ENCODE results near the gene AKAP7.
"Not testable (repeated sequence)": the region's sequence is repeated elsewhere in the genome, so short reads cannot be mapped to it uniquely, and the experiment has no call there.

AKAP7 gene

DNA sequence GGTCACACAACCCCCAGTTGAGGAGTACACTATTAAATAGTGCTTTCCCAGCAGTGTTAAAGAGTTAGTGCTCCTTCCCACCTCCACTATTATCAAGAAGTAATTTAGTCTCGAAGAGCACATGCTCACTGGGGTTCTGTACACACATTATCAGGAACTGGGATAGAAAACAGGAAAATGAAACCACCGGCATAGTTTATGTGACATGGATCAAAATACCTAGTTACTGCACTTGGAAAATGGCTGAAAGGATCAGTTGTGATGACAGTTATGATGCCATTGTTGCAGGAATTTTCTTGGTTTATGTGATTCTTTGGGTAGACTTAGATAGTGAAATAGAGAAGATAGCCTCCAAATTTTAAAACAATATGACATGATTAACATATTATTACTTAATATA lies 152.9 kb downstream of the AKAP7 start:
- in situ Hi-C loops (cut with HindIII; ENCODE audit: low sequenced_read_pairs), result no loop called here

DNA sequence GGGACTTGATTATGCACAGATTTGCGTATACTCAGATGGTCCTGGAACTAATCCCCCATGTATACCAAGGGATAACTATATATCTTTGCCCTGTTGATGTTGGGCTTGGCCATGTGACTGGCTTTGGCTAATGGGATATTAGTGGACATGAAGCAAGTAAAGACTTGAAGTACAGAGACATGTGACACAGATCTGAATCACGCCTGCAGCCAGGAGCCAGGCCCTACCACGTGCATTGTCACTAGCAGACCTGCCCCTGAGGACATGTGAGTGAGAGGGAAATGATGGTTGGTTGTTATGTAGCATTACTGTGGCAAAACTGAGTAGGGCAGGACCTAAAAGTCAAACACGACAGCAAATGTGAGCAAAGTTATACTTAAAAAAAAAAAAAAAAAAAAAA lies 155.7 kb downstream of the AKAP7 start:
- in situ Hi-C loops (cut with HindIII; ENCODE audit: low sequenced_read_pairs), result no loop called here

DNA sequence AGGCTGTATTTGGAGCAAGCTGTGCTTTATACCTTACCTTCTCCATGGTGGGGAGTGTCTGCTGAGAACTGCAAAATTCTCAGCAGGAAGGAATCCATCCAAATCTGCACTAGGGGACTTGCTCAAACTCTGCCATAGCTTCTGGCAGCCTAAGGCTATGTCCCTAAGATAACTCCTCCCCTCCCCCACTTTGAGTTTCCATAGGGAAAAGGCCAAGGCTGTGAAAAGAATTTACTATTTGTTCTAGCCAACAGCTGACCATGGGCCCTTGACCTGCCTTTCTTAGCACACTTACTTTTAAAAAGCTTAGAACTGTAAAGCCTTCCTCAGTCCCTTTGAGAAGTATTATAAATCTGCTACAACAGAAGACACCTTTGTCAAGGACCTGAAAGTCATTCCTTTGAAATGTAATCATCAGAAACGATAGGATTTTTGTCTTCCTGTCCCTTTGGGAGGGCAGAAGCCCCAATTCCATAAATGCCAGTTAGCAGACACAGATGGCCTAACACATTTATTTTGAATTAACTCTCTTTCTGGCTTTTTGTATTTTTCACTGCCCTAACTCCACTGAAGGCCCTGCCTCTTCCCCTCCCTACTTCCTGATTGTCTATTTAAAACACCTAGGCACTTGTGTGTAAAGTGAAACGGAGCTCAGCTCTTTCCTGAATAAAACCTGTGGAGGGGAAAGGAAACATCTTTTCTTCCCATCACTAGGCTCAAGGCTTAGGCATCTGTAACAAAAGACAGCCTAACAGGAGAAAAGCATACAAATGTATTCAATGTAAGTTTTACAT lies 157.1 kb downstream of the AKAP7 start:
- in situ Hi-C loops (cut with HindIII; ENCODE audit: low sequenced_read_pairs), result no loop called here

DNA sequence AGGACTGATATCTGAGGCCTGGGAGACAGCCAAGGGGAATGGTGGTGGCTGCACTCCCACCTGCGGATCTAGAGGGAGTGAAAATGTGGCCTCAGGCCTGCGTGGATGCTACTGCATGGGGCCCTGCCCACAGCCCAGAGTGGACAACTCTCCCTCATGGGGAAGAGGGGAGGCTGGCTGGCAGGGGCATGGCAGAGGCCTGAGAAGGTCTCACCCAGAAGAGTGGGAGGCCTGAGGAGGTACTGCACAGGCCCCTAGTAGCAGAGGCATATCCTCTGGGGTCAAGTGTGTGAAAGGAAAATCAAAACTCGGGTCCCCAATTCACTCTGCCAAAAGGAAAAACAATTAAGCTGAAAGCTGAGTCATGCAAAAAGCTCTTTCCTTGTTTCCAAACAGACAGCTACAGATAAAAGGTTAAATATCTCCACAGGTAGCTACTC lies 158.2 kb downstream of the AKAP7 start:
- in situ Hi-C loops (cut with HindIII; ENCODE audit: low sequenced_read_pairs), result no loop called here

DNA sequence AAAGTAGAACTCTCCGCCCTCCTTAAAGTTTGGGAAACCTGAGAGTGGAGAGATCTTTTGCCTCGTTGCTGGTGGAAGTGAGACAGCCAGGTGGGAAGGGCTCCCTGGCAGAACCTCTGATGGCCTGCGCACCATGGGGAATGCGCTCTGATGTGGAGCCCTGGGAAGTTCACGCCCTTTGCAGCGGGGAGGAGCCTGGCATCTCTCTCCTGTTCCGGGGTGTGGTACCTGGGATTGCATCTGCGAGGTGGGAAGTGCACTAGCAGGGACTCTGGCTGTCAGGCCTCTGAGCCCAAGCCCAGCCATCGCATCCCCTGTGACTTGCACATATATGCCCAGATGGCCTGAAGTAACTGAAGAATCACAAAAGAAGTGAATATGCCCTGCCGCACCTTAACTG lies 159.8 kb downstream of the AKAP7 start:
- in situ Hi-C loops (cut with HindIII; ENCODE audit: low sequenced_read_pairs), result no loop called here

DNA sequence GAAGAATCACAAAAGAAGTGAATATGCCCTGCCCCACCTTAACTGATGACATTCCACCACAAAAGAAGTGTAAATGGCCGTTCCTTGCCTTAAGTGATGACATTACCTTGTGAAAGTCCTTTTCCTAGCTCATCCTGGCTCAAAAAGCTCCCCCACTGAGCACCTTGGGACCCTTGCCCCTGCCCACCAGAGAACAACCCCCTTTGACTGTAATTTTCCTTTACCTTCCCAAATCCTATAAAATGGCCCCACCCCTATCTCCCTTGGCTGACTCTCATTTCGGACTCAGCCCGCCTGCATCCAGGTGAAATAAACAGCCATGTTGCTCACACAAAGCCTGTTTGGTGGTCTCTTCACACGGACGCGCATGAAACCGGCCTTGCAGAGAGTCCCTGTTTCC lies 165.6 kb downstream of the AKAP7 start:
- in situ Hi-C loops (cut with HindIII; ENCODE audit: low sequenced_read_pairs), result not testable (repeated sequence)

DNA sequence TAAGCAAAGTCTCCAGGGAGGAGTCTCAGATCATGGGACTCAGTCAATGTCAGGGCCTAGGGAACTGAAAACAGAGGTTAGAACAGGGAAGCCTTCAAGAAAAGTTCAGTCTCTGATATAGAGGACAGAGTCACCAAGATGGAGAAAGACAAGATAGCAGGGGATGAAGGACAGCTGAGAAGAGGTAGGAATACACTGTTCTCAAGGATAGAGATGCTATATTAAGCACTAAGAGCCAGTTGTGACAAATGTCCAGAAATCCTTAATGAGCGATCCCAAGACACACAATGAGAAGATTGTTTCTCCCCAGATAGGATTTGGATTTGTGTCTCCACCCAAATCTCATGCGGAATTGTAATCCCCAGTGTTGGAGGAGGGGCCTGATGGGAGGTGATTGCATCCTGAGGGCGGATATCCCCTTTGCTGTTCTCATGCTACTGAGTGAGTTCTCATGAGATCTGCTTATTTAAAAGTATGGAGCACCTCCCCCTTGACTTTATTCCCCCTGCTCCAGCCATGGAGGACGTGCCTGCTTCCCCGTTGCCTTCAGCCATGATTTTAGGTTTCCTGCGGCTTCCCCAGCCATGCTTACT lies 168.2 kb downstream of the AKAP7 start:
- in situ Hi-C loops (cut with HindIII; ENCODE audit: low sequenced_read_pairs), result no loop called here

DNA sequence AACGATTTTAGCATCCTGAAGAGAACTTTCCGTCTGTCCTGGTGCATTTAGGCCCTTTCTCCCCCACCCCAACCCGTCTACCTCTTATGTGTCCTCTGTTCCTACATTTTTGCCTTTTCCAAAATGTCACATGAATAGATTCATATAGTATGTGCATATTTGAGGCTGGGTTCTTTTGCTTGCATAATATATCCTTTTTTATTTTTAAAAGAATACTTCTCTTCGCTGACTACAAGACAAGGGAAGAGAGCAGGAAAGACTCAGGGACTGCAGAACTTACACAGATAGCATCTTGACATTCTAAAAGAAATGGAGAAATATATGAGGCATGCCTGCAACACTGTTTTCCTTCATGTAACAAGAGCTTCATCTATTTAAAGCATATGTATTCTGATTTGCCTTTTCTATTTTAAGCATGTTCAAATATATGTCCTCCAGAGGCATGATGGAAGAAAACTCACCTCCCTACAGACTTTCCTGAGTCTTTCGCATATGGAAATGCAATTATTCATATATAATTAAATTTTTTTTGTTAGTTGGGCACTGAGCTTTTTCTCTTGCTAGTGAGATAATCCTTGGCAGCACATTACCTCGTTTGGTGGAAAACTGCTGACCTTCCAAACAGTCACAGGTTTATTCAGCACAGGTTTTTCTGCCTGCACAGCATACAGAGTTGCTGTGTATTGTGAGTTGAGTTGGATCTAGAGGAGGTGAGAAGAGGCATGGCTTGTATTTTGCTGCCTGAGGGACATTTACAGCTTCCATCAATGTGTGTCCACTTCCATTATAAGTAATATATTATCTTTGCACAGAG lies 170.0 kb downstream of the AKAP7 start:
- in situ Hi-C loops (cut with HindIII; ENCODE audit: low sequenced_read_pairs), result no loop called here

DNA sequence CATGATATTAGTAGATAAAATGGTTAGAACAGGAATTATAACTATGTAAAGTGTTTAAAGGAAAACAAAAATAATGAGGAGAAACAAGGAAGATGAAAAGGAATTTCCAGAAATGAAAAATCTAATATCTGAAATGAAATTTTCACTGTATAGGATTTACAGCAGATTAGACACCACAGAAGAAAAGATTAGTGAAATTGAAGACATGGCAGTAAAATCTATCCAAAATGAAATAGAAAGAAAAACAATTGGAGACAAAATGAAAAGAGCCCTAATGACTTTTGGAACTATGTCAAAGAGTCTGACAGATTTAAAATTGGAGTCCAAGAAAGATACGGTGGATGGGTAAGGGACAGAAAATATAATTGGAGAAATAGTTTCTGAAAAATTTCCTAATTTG lies 174.2 kb downstream of the AKAP7 start:
- in situ Hi-C loops (cut with HindIII; ENCODE audit: low sequenced_read_pairs), result no loop called here

DNA sequence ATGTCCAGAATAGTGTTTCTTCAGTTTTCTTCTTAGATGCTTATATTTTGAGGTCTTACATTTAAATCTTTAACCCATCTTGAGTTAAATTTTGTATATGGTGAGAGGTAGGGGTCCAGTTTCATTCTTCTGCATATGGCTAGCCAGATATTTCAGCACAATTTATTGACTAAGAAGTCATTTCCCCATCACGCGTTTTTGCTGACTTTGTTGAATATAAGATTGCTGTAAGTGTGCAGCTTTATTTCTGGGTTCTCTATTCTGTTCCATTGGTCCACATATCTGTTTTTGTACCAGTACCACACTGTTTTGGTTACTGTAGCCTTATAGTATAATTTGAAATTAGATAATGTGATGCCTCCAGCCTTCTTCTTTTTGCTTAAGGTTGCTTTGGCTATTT lies 179.6 kb downstream of the AKAP7 start:
- in situ Hi-C loops (cut with HindIII; ENCODE audit: low sequenced_read_pairs), result no loop called here

DNA sequence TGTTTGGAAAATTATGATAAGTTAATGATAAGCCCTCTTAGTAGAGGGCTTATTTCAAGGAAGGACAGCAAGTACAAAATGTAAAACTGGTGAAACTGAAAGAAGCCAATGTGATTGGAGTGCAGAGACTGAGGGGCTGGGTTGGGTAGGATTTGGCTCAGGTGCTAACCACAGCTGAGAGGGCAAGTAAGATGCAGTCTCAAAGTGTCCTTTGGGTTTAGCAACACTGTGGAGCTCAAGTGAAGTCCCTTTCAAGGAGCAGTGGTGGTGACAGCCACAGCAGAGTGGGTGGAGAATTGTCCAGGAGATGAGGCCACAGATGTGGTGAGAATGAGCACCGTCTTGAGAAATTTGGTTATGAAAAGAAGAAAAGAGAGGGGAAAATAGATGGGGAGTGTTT lies 181.4 kb downstream of the AKAP7 start:
- in situ Hi-C loops (cut with HindIII; ENCODE audit: low sequenced_read_pairs), result no loop called here

DNA sequence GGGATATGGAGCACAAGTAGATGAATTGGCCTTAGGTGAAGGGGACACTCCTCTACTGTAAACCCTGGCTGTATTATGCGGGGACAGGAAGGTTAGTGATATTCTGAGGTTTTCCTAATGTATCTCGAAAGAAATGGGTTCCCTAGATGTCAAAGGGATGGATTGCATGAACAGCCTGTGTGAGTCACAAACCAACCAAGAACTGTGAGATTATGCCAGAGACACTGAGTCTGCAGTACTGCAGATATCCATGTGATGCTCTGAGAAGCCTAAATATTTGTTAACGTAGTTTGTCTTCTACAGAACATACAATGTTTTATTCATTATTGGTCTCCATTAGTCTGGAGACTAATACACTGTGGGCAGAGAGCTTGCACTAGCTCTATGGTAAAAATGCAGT lies 182.2 kb downstream of the AKAP7 start:
- in situ Hi-C loops (cut with HindIII; ENCODE audit: low sequenced_read_pairs), result no loop called here

DNA sequence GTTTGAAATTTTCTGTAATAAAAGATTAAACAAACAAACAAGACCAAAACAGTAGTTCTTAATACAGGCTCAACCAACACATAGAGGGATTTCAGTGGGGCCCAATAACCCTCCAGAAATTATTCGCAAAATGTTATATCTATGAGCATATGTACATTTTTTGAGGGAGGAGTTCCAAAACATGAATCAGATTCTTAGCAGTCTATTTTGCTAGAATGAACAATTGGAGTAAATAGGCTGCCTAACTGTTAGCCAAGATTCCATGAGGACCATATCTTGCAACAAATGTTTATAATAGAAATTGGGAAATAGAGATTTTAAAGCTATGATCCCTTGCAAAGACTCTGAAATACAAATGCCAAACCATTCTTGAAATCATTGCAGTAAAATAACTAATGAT lies 186.3 kb downstream of the AKAP7 start:
- in situ Hi-C loops (cut with HindIII; ENCODE audit: low sequenced_read_pairs), result no loop called here

DNA sequence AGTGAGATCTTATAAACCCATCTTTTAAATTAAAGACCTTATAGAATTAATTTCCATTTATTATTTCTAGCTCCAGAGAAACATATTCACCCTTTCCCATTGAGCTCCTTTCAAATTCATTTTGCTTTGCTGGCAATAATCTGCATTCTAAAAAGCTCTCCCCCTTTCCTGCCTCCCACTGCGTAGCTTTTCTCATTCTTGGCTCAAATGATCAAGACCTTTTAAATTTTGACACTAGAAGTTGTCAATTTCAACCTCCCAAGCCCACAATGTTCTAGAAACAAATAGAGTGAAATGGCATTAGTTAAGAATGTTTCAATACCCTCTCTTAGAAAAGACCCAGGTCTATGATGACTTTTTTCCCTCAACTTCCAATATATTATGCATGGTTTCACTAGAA lies 186.9 kb downstream of the AKAP7 start:
- in situ Hi-C loops (cut with HindIII; ENCODE audit: low sequenced_read_pairs), result no loop called here

DNA sequence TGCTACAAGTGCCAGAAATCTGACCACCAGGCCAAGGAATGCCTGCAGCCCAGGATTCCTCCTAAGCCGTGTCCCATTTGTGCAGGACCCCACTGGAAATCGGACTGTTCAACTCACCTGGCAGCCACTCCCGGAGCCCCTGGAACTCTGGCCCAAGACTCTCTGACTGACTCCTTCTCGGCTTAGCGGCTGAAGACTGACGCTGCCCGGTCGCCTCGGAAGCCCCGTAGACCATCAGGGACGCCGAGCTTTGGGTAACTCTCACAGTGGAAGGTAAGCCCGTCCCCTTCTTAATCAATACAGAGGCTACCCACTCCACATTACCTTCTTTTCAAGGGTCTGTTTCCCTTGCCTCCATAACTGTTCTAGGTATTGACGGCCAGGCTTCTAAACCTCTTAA lies 190.4 kb downstream of the AKAP7 start:
- in situ Hi-C loops (cut with HindIII; ENCODE audit: low sequenced_read_pairs), result not testable (repeated sequence)

DNA sequence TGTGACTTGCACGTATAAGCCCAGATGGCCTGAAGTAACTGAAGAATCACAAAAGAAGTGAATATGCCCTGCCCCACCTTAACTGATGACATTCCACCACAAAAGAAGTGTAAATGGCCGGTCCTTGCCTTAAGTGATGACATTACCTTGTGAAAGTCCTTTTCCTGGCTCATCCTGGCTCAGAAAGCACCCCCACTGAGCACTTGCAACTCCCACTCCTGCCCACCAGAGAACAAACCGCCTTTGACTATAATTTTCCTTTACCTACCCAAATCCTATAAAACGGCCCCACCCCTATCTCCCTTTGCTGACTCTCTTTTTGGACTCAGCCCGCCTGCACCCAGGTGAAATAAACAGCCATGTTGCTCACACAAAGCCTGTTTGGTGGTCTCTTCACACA lies 193.5 kb downstream of the AKAP7 start:
- in situ Hi-C loops (cut with HindIII; ENCODE audit: low sequenced_read_pairs), result not testable (repeated sequence)

DNA sequence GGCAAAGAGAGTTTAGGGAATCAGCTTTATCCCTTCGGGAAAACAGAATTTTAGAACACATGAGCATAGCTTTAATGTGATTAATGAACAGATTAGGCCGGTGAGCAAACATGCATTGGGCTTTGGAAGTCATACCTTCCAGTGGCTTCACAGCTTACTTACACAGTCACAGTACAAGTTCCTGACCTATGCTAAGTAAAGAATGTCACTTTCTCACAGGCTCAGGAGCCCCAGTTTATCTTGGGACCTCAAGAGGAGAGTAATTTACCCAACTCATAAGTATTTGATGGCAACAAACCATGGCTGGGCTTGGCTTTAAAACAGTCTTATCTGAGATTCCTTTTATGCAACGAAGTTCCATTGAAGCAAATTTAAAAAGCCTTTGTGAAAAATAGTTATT lies 195.9 kb downstream of the AKAP7 start:
- in situ Hi-C loops (cut with HindIII; ENCODE audit: low sequenced_read_pairs), result no loop called here

DNA sequence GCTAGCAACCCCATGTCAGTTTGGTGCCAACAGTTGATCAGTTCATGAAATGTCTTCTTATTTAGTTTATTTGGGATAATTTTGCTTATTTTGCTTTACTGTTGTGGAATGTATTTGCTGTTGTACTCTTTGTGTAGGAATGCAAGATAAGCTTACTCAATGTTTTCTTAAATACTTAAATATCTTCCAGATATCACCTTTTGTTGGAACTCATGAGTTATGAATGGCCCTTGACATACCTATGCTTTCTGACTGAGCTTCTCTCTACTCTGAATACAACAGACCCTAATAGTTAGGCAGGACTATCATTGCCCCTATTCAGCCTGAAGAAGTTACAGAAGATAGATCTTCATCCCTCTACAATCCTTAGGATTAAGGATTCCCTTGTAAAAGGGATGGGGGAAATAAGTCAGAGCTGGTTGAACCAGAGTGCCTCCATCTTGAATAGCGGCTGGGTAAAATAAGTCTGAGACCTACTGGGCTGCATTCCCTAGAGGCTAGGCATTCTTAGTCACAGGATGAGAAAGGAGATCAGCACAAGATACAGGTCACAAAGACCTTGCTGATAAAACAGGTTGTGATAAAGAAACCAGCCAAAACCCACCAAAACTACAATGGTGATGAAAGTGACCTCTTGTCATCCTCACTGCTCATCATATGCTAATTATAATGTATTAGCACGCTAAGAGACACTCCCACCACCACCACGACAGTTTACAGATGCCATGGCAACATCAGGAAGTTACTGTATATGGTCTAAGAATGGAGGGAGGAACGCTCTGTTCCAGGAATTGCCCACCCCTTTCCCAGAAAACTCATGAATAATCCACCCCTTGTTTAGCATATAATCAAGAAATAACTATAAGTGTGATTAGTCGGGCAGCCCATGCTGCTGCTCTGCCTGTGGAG lies 196.9 kb downstream of the AKAP7 start:
- in situ Hi-C loops (cut with HindIII; ENCODE audit: low sequenced_read_pairs), result no loop called here

Measured in DLD1 (cell line).